ENCODE data around the gene GSG1L.
"Not testable (repeated sequence)": the region's sequence is repeated elsewhere in the genome, so short reads cannot be mapped to it uniquely, and the experiment has no call there.

The GSG1L gene

GRCh38 chr16:27903046-27903655 lies 160.4 kb downstream of the GSG1L start:
- TF ChIP-seq GATA1 (IDR thresholded peaks at IDR 0.05; ENCODE audit: low read depth, low read length) (no peak), POLR2A (IDR thresholded peaks at IDR 0.05; ENCODE audit: low read length) (no peak)
- no peak for DNase-seq

GRCh38 chr16:27902551-27902950 lies 161.0 kb downstream of the GSG1L start:
- TF ChIP-seq POLR2A (IDR thresholded peaks at IDR 0.05; ENCODE audit: low read length) (no peak), GATA1 (IDR thresholded peaks at IDR 0.05; ENCODE audit: low read depth, low read length) (no peak)
- no peak for DNase-seq

- DNase-seq: no peak
- TF ChIP-seq GATA1 (IDR thresholded peaks at IDR 0.05; ENCODE audit: low read depth, low read length): no peak
- TF ChIP-seq POLR2A (IDR thresholded peaks at IDR 0.05; ENCODE audit: low read length): no peak
These were observed 161.6 kb downstream of the GSG1L start for GRCh38 chr16:27901956-27902355.

- DNase-seq: no peak
- no peak for TF ChIP-seq POLR2A (IDR thresholded peaks at IDR 0.05; ENCODE audit: low read length)
- TF ChIP-seq GATA1 (IDR thresholded peaks at IDR 0.05; ENCODE audit: low read depth, low read length): no peak
These were observed 163.8 kb downstream of the GSG1L start for GRCh38 chr16:27899736-27900135.

GRCh38 chr16:27894386-27894785 lies 169.1 kb downstream of the GSG1L start:
- no peak for DNase-seq
- TF ChIP-seq GATA1 (IDR thresholded peaks at IDR 0.05; ENCODE audit: low read depth, low read length): no peak
- TF ChIP-seq POLR2A (IDR thresholded peaks at IDR 0.05; ENCODE audit: low read length): no peak

GRCh38 chr16:27892879-27893278 lies 170.6 kb downstream of the GSG1L start:
- no peak for DNase-seq
- TF ChIP-seq GATA1 (IDR thresholded peaks at IDR 0.05; ENCODE audit: low read depth, low read length): no peak
- TF ChIP-seq POLR2A (IDR thresholded peaks at IDR 0.05; ENCODE audit: low read length): no peak

GRCh38 chr16:27890866-27891265 lies 172.6 kb downstream of the GSG1L start:
- TF ChIP-seq POLR2A (IDR thresholded peaks at IDR 0.05; ENCODE audit: low read length) (no peak), GATA1 (IDR thresholded peaks at IDR 0.05; ENCODE audit: low read depth, low read length) (no peak)
- DNase-seq: no peak

GRCh38 chr16:27890006-27890405 lies 173.5 kb downstream of the GSG1L start:
- no peak for DNase-seq
- TF ChIP-seq GATA1 (IDR thresholded peaks at IDR 0.05; ENCODE audit: low read depth, low read length) (no peak), POLR2A (IDR thresholded peaks at IDR 0.05; ENCODE audit: low read length) (no peak)

- DNase-seq: no peak
- no peak for TF ChIP-seq GATA1 (IDR thresholded peaks at IDR 0.05; ENCODE audit: low read depth, low read length)
- TF ChIP-seq POLR2A (IDR thresholded peaks at IDR 0.05; ENCODE audit: low read length): no peak
These were observed 179.9 kb downstream of the GSG1L start for GRCh38 chr16:27883576-27883975.

- TF ChIP-seq GATA1 (IDR thresholded peaks at IDR 0.05; ENCODE audit: low read depth, low read length) (no peak), POLR2A (IDR thresholded peaks at IDR 0.05; ENCODE audit: low read length) (no peak)
- no peak for DNase-seq
These were observed 183.2 kb downstream of the GSG1L start for GRCh38 chr16:27880287-27880686.

GRCh38 chr16:27879601-27880247 lies 183.8 kb downstream of the GSG1L start:
- DNase-seq: no peak
- TF ChIP-seq GATA1 (IDR thresholded peaks at IDR 0.05; ENCODE audit: low read depth, low read length): no peak

- not testable (repeated sequence) for DNase-seq
These were observed 190.9 kb downstream of the GSG1L start for GRCh38 chr16:27872627-27873026.

- TF ChIP-seq POLR2A (IDR thresholded peaks at IDR 0.05; ENCODE audit: low read length): no peak
- no peak for DNase-seq
These were observed 193.3 kb downstream of the GSG1L start for GRCh38 chr16:27870116-27870798.

GRCh38 chr16:27869411-27869810 lies 194.1 kb downstream of the GSG1L start:
- no peak for TF ChIP-seq POLR2A (IDR thresholded peaks at IDR 0.05; ENCODE audit: low read length)
- no peak for TF ChIP-seq GATA1 (IDR thresholded peaks at IDR 0.05; ENCODE audit: low read depth, low read length)

GRCh38 chr16:27868180-27868579 lies 195.3 kb downstream of the GSG1L start:
- no peak for DNase-seq
- TF ChIP-seq GATA1 (IDR thresholded peaks at IDR 0.05; ENCODE audit: low read depth, low read length) (no peak), POLR2A (IDR thresholded peaks at IDR 0.05; ENCODE audit: low read length) (no peak)

More at GRCh38 chr16:27869411-27869810, 194.1 kb downstream of the GSG1L start:
- no peak for DNase-seq

All from erythroblast (primary cell).